Right kidney (tissue), 1 donor: ENCODE data around the gene SORT1.
"Not testable (repeated sequence)": the region's sequence is repeated elsewhere in the genome, so short reads cannot be mapped to it uniquely, and the experiment has no call there.

Experiments
- DNase-seq: peaks from one replicate; pipeline ENCODE4 v3.0.0-alpha.2; 2016

The SORT1 gene

GRCh38 chr1:109341944-109342930 is 55.5 kb downstream of the SORT1 start:
- DNase-seq = no peak

GRCh38 chr1:109338608-109339007 is 59.1 kb downstream of the SORT1 start:
- no peak for DNase-seq

- DNase-seq = no peak
Observed at GRCh38 chr1:109338091-109338490, 59.6 kb downstream of the SORT1 start.

- no peak for DNase-seq
Observed at GRCh38 chr1:109335091-109335490, 62.6 kb downstream of the SORT1 start.

- DNase-seq = no peak
Observed at GRCh38 chr1:109331113-109331512, 66.6 kb downstream of the SORT1 start.

- DNase-seq = no peak
Observed at GRCh38 chr1:109327285-109327684, 70.4 kb downstream of the SORT1 start.

GRCh38 chr1:109322974-109323373 is 74.7 kb downstream of the SORT1 start:
- no peak for DNase-seq

GRCh38 chr1:109319114-109319513 is 78.6 kb downstream of the SORT1 start:
- no peak for DNase-seq

- no peak for DNase-seq
Observed at GRCh38 chr1:109316506-109316905, 81.2 kb downstream of the SORT1 start.

- no peak for DNase-seq
Observed at GRCh38 chr1:109315288-109315687, 82.4 kb downstream of the SORT1 start.

GRCh38 chr1:109314795-109315194 is 82.9 kb downstream of the SORT1 start:
- no peak for DNase-seq

- no peak for DNase-seq
Observed at GRCh38 chr1:109312978-109313775, 84.5 kb downstream of the SORT1 start.

GRCh38 chr1:109312246-109312645 is 85.5 kb downstream of the SORT1 start:
- DNase-seq = no peak

GRCh38 chr1:109309347-109309746 is 88.4 kb downstream of the SORT1 start:
- DNase-seq = no peak

- DNase-seq = no peak
Observed at GRCh38 chr1:109307274-109308021, 90.3 kb downstream of the SORT1 start.

GRCh38 chr1:109306832-109307273 is 90.9 kb downstream of the SORT1 start, which contains the start of gene MYBPHL:
Gene MYBPHL (minus strand): TSS chr1:109307011. CDS start chr1:109306991, 20 bp downstream.
- no peak for DNase-seq

- not testable (repeated sequence) for DNase-seq
Observed at GRCh38 chr1:109305991-109306390, 91.7 kb downstream of the SORT1 start.

GRCh38 chr1:109304226-109304920 is 93.3 kb downstream of the SORT1 start:
- no peak for DNase-seq

- DNase-seq = no peak
Observed at GRCh38 chr1:109301874-109302273, 95.8 kb downstream of the SORT1 start.

GRCh38 chr1:109300650-109301151 is 97.0 kb downstream of the SORT1 start:
- no peak for DNase-seq

- DNase-seq = no peak
Observed at GRCh38 chr1:109299558-109300343, 98.0 kb downstream of the SORT1 start.
